Endothelial cell (in vitro differentiated cells): ENCODE results near the gene XRRA1. TPM values are rescaled to one million over a fixed set of nuclear protein-coding genes. Genes with fewer than 3 reads are reported as not detected.

Experiments used
- DNase-seq: peaks from one replicate; pipeline ENCODE4 v3.0.0; 2021; ENCODE audit warnings: low spot score
- H3K27ac Mint-ChIP-seq: one replicate; pipeline ENCODE4 v1.8.0; 2021; ENCODE audit warnings: mixed read lengths, inconsistent platforms; ENCODE audit not compliant: unreplicated experiment
- H3K27me3 Mint-ChIP-seq: one replicate; pipeline ENCODE4 v1.8.0; 2021; ENCODE audit warnings: mild to moderate bottlenecking, moderate library complexity, mixed read lengths, inconsistent platforms; ENCODE audit not compliant: unreplicated experiment
- H3K36me3 Mint-ChIP-seq: one replicate; pipeline ENCODE4 v1.8.0; 2021; ENCODE audit warnings: mild to moderate bottlenecking, low read depth, mixed read lengths, inconsistent platforms; ENCODE audit not compliant: unreplicated experiment
- H3K4me1 Mint-ChIP-seq: one replicate; pipeline ENCODE4 v1.8.0; 2021; ENCODE audit warnings: mild to moderate bottlenecking, mixed read lengths, inconsistent platforms; ENCODE audit not compliant: unreplicated experiment
- H3K4me3 Mint-ChIP-seq: one replicate; pipeline ENCODE4 v1.8.0; 2021; ENCODE audit warnings: mild to moderate bottlenecking, mixed read lengths, inconsistent platforms; ENCODE audit not compliant: unreplicated experiment
- H3K9me3 Mint-ChIP-seq: one replicate; pipeline ENCODE4 v1.8.0; 2021; ENCODE audit warnings: mixed read lengths, inconsistent platforms; ENCODE audit not compliant: unreplicated experiment
- total RNA-seq: library from RNA; stranded (reverse); fragmentation: NEBNext Ultra II Directional; extraction: Animal tissue kit (Norgen Biotek cat#: 25700); gene quantifications from one replicate; pipeline ENCODE4 v1.2.1, GENCODE V29; 2021; ENCODE audit not compliant: unreplicated experiment
- TF ChIP-seq, protein P1 (sequence below): fragments of 200-600 bp; sonication (generic); IDR thresholded peaks from one replicate; pipeline ENCODE4 v1.5.0; 2021; ENCODE audit warnings: antibody characterized with exemption; ENCODE audit not compliant: unreplicated experiment

Gene XRRA1
- total RNA-seq, 1 donor from 2014 or later = 8.0 TPM

DNA sequence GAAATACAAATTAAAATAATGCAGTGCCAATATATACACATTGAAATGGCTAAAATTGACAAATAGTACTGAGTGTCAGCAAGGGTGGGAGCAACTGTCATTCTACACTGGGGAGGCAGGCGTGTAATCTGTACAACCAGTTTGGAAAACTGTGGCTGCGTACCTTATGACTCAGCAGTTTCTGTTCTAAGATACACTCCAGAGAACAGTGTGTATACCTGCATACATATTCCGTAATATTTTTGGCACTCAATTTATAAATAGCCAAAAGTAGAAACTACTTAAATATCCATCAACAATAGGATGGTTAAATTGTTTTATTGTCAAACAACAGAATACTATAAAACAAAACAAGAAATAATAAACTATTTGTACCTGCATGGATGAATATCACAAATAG, 142.6 kb downstream of the XRRA1 start:
- Mint-ChIP-seq H3K9me3 (no peaks in the 10 kb centered on the region), H3K4me1 (peaks cover 6% of the 10 kb centered on the region), H3K27me3 (no peaks in the 10 kb centered on the region), H3K36me3 (no peaks in the 10 kb centered on the region), H3K4me3 (no peak overlapping the region), H3K27ac (no peak overlapping the region)
- no peak for DNase-seq
- TF ChIP-seq, protein P1, sequence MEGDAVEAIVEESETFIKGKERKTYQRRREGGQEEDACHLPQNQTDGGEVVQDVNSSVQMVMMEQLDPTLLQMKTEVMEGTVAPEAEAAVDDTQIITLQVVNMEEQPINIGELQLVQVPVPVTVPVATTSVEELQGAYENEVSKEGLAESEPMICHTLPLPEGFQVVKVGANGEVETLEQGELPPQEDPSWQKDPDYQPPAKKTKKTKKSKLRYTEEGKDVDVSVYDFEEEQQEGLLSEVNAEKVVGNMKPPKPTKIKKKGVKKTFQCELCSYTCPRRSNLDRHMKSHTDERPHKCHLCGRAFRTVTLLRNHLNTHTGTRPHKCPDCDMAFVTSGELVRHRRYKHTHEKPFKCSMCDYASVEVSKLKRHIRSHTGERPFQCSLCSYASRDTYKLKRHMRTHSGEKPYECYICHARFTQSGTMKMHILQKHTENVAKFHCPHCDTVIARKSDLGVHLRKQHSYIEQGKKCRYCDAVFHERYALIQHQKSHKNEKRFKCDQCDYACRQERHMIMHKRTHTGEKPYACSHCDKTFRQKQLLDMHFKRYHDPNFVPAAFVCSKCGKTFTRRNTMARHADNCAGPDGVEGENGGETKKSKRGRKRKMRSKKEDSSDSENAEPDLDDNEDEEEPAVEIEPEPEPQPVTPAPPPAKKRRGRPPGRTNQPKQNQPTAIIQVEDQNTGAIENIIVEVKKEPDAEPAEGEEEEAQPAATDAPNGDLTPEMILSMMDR = no peak

DNA sequence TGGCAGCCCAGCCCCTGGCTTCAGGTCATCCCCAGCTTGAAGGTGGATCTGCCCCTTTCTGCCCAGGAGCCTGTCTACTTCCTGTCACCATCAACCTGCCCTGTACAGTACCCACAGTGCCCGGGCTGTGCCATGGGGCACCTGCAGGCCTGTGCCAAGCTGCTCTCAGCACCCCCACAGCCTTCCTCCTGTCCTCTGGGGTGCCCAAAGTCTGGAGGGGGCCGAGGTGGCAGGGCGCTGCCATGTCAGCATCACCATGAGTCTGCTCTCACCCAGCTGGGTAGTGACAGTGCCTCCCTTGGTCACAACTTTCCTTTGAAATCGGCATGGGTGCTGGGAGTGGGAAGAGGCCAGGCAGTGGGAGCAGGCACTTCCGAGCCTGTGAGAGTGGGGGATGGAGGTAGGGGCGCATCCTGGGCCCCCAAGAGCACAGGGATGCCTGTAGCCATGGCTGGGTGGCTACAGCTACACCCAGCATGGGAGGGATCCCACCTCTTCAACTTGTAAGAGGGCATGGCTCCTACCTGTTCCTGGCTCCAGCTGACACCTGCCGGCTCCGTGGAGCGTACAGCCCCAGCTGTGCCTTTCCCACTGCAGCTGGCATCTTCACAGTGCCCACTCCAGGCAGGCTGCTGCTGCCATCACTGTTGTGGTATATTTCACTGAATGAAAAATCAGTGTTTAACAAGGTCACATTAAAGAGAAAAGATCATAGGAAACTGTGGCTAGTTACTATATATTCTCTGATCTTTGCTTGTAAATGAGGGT, 157.4 kb downstream of the XRRA1 start:
- TF ChIP-seq, protein P1 = no peak
- DNase-seq = no peak
- Mint-ChIP-seq H3K27ac (peak overlapping the region; percentile 43), H3K27me3 (no peaks in the 10 kb centered on the region), H3K4me1 (no peaks in the 10 kb centered on the region), H3K36me3 (peaks cover 39% of the 10 kb centered on the region), H3K9me3 (no peaks in the 10 kb centered on the region), H3K4me3 (peak overlapping the region; percentile 1)

Other genes with a start within 250 kb of the XRRA1 start
- 0.21 TPM for gene CHRDL2, start 217.7 kb downstream of the XRRA1 start, total RNA-seq
- gene RNF169, start 200.2 kb downstream of the XRRA1 start, total RNA-seq = 16.8 TPM
- 130 TPM for gene SPCS2, start 175 bp upstream of the XRRA1 start, total RNA-seq
- gene NEU3, start 39.8 kb upstream of the XRRA1 start, total RNA-seq = 11.8 TPM
- gene OR2AT4, start 147.8 kb upstream of the XRRA1 start, total RNA-seq = 0.08 TPM
- gene SLCO2B1, start 202.0 kb upstream of the XRRA1 start, total RNA-seq = 3.5 TPM